Renal cortex interstitium (tissue), 11 donors: ENCODE measurements around the gene SKIC2. TPM values are rescaled to one million over a fixed set of nuclear protein-coding genes. Genes with fewer than 3 reads are reported as not detected.

Source experiments
- DNase-seq, 11 donors: peaks; one replicate each; pipeline ENCODE4 v3.0.0-alpha.2; 2013; ENCODE audit warnings: low read depth in 9 of 11, low spot score in 4 of 11; ENCODE audit errors: extremely low read depth in 1 of 11
- polyA plus RNA-seq, 3 donors: library from polyadenylated mRNA; unstranded; fragments of 120-200 nt; gene quantifications; one replicate each; pipeline ENCODE4 v1.2.1, GENCODE V29; 2013; ENCODE audit not compliant: insufficient read length in 3 of 3

SKIC2 gene
- polyA plus RNA-seq, 3 donors, result 42.3 to 49.0 (median 47.7) TPM

DNA sequence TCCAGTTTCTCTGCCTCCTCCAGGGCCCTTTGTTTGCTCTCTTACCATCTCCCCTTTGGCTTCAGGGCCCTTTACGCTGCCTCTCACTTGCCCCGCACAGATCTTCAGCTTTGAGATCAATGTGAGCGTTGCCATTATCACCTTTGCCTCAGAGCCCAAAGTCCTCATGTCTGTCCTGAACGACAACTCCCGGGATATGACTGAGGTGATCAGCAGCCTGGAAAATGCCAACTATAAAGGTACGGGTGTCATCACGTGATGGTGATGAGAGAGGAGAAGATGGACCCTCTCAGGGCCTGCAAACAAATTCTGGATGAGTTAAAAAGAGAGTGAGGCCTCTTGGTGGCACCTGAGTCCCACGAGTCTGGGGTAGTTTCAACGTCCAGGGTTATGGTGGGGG lies 23.2 kb upstream of the SKIC2 start:
- no peak for DNase-seq

DNA sequence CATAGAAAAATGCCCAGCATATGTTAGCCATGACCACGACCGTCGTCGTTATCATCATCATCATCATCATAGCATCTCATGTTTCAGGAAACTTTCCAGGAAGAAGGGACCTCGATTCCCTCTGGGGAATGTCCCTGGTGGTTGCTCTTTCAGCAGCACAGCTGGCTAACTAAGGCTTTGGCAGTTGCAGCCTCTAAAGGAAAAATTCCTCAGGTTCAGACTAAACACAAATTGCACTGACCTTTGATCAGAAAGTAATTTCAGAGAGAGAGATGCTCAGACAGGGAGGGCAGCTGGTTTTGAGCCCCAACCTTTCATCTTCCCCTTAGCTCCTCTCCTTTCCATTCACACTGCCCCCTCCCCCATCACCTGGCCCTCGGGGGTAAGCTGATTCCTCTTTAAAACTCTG lies 18.7 kb upstream of the SKIC2 start:
- no peak for DNase-seq

DNA sequence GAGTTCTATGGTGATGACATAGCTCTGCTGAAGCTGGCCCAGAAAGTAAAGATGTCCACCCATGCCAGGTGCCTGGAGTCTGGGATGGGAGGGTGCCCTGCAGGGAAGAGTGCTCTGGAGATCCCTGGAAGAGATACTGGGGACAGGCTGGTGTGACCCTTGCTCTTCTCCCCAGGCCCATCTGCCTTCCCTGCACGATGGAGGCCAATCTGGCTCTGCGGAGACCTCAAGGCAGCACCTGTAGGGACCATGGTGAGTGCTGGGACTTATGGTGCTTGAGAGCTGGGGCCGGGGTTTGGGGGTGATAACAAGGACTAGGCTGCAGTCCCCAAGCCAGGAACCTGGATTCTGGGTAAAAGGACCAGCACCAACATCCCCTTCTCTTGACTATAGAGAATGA lies 15.2 kb upstream of the SKIC2 start:
- no peak for DNase-seq

DNA sequence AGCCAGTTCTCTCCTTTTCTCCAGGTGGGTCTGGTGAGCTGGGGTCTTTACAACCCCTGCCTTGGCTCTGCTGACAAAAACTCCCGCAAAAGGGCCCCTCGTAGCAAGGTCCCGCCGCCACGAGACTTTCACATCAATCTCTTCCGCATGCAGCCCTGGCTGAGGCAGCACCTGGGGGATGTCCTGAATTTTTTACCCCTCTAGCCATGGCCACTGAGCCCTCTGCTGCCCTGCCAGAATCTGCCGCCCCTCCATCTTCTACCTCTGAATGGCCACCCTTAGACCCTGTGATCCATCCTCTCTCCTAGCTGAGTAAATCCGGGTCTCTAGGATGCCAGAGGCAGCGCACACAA lies 13.8 kb upstream of the SKIC2 start:
- no peak for DNase-seq

DNA sequence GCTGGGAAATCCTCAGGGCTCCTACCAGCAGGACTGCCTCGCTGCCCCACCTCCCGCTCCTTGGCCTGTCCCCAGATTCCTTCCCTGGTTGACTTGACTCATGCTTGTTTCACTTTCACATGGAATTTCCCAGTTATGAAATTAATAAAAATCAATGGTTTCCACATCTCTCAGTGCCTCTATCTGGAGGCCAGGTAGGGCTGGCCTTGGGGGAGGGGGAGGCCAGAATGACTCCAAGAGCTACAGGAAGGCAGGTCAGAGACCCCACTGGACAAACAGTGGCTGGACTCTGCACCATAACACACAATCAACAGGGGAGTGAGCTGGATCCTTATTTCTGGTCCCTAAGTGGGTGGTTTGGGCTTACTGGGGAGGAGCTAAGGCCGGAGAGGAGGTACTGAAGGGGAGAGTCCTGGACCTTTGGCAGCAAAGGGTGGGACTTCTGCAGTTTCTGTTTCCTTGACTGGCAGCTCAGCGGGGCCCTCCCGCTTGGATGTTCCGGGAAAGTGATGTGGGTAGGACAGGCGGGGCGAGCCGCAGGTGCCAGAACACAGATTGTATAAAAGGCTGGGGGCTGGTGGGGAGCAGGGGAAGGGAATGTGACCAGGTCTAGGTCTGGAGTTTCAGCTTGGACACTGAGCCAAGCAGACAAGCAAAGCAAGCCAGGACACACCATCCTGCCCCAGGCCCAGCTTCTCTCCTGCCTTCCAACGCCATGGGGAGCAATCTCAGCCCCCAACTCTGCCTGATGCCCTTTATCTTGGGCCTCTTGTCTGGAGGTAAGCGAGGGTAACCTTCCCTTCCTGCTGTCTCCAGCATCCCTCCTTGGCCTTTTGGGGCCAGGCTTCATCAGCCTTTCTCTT lies 13.2 kb upstream of the SKIC2 start, which contains the start of gene CFB:
CFB (plus strand) TSS at position 589 of the 863 bp plus-strand sequence; CDS start at position 716, 127 bp downstream.
- DNase-seq, result peak in 1 of 11 donors; percentile 22

DNA sequence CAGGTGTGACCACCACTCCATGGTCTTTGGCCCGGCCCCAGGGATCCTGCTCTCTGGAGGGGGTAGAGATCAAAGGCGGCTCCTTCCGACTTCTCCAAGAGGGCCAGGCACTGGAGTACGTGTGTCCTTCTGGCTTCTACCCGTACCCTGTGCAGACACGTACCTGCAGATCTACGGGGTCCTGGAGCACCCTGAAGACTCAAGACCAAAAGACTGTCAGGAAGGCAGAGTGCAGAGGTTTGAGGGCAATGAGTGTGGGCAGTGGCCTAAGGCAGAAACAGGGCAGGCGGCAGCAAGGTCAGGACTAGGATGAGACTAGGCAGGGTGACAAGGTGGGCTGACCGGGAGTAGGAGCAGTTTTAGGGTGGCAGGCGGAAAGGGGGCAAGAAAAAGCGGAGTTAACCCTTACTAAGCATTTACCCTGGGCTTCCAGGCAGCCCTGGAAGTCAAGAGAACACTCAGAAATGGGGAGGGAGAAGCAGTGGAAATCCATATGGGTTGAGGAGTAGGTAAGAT lies 12.5 kb upstream of the SKIC2 start:
- no peak for DNase-seq

DNA sequence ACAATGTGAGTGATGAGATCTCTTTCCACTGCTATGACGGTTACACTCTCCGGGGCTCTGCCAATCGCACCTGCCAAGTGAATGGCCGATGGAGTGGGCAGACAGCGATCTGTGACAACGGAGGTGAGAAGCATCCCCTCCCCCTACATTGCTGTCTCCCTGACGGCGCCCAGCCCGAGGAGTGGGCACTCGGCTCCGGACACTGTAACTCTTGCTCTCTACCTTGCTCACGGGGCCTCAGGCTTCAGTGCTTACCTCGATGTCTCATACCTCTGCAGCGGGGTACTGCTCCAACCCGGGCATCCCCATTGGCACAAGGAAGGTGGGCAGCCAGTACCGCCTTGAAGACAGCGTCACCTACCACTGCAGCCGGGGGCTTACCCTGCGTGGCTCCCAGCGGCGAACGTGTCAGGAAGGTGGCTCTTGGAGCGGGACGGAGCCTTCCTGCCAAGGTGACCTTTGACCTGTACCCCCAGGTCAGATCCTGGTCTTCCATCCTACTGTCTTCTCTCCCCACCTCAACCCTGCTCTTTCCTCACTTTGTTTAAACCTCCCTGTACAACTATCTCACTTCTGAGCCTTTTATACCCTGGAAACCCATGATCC lies 11.8 kb upstream of the SKIC2 start:
- DNase-seq, result no peak

DNA sequence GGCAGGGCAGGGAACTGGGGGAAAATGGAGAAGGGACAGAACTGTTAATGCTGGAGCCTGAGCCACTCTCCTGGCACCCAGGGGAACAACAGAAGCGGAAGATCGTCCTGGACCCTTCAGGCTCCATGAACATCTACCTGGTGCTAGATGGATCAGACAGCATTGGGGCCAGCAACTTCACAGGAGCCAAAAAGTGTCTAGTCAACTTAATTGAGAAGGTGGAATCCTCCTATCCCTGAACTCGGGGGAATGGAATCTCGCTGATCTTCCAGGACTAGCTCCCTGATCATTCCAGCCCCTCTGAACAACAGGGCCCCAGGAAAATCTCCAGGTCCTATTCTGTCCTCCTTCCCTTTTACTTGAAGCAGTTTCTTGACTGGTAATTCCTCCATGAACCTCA lies 11.1 kb upstream of the SKIC2 start:
- no peak for DNase-seq

DNA sequence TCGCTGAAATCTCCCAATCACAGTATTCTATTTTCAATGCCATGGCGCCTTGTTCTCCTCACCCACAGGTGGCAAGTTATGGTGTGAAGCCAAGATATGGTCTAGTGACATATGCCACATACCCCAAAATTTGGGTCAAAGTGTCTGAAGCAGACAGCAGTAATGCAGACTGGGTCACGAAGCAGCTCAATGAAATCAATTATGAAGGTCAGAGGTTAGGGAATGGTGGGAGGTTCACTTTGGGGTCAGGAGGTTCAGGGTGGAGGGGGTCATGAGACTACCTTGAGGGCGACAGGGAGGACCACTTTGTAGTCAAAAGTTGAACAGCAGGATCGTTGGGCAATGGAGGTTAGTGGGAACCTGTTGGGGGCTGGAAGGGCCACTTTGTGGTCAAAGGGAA lies 10.7 kb upstream of the SKIC2 start:
- DNase-seq, result no peak

DNA sequence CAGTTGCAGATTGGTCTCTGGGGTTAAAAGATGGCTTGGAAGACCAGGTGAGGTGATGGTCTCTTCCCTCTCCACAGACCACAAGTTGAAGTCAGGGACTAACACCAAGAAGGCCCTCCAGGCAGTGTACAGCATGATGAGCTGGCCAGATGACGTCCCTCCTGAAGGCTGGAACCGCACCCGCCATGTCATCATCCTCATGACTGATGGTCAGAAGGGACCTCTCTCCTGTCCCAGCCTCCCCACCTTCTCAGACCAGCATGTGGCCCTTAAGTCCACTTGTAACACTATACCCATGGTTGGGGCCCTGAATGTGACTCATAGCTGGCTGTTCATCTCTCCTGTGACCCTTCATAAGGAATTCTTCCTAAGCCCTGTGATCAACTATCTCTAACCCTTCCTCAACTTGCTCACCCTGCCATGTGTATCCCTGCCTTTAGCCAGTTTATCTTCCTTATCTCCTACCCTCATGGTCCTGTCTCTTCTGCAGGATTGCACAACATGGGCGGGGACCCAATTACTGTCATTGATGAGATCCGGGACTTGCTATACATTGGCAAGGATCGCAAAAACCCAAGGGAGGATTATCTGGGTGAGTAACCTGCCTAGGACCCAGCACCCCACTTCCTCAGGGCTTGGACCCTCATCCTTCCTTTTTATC lies 10.1 kb upstream of the SKIC2 start:
- DNase-seq, result no peak

DNA sequence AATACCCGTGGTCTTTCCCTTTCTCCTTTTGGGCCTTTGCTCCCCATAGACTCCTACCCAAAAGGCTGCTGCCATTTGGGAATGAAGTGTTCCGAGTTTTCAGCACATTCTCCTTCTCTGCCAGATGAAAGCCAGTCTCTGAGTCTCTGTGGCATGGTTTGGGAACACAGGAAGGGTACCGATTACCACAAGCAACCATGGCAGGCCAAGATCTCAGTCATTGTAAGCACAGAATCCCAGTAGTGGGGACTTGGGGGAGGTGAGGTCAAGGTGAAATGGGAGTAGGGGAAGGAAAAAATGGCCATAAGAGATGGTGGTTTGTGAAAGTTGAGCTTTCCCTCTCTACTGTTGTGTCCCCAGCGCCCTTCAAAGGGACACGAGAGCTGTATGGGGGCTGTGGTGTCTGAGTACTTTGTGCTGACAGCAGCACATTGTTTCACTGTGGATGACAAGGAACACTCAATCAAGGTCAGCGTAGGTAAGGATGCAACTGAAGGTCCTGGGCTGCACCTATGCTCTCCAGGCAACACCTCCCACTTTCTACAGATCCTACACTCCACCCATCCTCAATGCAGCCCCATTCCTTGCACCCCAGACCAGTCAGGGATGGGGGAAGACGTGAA lies 8.9 kb upstream of the SKIC2 start:
- DNase-seq, result no peak

DNA sequence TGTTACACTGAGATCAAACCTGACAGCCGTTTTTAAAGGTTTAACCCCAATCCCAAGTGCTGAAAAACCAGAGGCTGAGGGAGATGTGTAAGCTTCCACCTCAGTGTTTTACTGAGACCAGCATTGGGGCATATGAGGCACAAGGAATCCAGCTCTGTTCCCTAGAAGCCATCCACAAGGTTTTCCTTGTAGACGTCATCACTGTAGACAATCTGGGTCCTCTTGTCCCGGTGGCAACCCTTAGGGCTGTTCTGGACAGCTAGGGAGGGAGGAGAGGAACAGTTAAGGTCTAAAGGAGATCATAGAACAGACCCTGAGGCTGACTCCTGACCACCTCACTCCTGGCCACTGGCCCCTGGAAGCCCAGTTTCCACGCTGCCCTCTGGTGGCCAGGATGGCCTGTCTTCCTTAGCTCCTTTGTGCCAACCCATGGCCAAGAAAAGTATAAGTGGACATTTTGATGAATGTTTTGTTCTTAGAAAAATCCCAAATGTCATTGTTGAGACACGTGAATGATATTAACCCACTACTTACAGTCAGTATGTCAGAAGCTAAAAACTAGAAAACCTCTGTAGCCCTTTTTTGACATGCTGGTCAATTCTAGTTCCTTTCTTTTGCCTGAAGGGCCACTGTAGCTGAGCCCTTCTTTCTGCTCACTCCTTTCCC lies 6.7 kb upstream of the SKIC2 start:
- DNase-seq, result peak in 6 of 11 donors; percentile 26 to 45 (median 32)

DNA sequence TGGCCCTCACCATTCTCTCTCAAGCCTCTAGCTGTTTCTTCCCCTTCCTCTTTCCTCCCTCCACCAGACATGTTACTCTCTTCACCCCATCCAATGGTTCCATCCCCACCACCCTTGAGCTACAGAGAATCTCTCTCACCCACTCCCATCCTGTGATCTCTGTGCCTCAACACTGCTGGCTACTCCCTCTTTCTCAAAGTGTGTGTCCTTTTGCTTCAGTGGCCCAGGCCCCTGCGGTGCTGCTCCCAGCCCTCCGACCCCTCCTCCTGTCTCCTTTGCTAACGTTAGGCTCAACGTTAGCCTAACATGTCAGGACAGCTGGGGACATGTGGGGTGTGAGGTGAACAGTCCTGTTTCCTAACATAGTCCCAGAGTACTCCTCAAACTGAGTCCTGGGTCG lies 6.1 kb upstream of the SKIC2 start:
- DNase-seq, result no peak

DNA sequence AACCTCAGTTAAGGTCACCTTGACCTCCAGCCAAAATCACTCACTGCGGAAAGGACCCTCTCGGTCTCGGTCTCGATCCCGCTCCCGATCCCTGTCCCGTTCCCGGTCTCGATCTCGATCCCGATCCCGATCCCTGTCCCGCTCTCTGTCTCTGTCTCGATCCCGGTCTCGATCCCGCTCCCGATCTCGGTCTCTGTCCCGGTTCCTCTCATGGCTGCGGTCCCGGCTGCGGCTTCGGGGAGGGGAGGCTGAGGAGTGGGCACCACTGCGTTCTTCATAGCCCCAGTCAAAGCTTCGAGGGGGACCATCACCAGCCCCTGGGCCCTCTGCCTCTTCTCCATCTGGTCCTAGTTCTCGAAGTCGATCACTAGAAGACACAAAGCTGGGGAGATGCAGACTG lies 4.5 kb upstream of the SKIC2 start:
- no peak for DNase-seq

DNA sequence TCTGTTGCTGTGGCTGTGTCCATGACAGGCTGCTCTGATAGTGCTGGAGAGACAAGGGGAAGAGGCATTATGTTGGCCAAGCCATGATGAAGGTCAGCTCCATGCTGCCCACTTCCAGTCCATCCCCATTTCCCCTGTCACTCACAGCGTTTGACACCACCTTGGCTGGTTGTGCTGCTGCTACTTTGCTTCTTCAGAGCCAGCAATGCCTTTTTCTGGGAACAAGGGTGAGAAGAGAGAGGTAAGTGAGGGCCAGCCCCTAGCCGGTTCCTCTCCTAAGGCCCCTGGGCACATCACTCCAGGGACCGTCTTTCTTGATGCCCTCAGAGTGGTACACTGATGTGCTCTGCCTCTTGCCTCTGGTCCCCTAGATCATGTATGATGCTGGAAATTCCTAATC lies 2.2 kb upstream of the SKIC2 start:
- DNase-seq, result no peak

DNA sequence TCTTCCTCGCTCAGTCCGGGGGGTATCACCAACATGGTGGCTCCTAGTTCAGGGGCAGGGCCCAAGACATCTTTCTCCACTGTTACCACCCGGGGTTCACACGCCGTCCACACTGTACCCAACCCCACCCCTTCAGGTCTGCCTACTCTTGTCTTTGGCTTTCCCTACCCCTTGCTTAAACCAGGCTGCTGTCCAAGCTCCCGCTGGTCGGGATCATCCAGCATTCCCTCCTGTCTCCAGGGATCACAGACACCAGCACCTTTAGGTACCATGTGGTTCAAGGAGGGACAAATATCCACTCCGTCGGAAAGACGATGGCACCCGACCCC lies 599 bp upstream of the SKIC2 start:
- no peak for DNase-seq

DNA sequence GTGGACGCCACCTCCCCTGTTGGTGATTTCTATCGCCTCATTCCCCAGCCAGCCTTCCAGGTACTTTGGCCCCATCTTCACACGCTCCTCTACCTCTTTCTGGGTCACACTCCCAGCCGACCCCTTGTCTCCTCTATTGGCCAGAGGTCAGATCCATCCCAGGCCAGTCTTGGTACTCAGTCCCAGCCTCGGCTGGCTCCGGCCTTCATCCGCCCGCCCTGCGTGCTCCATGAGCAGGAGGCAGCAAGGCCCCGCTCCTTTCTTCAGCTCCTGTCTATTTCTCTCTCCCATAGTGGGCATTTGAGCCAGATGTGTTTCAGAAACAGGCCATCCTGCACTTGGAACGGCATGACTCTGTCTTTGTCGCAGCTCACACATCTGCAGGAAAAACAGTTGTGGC lies 2.6 kb downstream of the SKIC2 start:
- no peak for DNase-seq

DNA sequence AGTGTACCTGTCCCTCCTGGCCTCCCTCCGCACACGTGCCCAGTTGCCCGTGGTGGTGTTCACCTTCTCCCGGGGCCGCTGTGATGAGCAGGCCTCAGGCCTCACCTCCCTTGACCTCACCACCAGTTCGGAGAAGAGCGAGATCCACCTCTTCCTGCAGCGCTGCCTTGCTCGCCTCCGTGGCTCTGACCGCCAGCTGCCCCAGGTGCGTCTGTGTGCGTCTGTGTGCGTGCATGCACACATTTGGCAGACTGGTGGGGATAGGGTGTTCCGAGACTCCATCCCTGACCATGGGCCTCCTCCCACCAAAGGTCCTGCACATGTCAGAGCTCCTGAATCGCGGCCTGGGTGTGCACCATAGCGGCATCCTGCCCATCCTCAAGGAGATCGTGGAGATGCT lies 4.9 kb downstream of the SKIC2 start:
- DNase-seq, result no peak

DNA sequence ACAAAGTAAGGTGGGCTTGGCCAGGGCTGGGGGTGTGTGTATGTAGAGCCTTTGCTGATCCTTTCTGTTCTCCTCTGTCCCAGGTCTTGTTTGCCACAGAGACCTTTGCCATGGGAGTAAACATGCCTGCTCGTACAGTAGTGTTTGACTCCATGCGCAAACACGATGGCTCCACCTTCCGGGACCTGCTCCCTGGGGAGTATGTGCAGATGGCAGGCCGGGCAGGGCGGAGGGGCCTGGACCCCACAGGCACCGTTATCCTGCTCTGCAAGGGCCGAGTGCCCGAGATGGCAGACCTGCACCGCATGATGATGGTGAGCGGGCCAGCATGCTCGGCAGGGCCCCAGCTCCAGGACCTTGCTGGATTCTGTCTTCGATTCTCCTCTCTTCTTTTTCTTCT lies 6.7 kb downstream of the SKIC2 start:
- DNase-seq, result no peak
